ENCODE measurements around the gene POU6F2. TPM values are rescaled to one million over a fixed set of nuclear protein-coding genes. Genes with fewer than 3 reads are reported as not detected.

Gene POU6F2
- total RNA-seq, 1 experiment from 2014 or later = 2.9 TPM

DNA sequence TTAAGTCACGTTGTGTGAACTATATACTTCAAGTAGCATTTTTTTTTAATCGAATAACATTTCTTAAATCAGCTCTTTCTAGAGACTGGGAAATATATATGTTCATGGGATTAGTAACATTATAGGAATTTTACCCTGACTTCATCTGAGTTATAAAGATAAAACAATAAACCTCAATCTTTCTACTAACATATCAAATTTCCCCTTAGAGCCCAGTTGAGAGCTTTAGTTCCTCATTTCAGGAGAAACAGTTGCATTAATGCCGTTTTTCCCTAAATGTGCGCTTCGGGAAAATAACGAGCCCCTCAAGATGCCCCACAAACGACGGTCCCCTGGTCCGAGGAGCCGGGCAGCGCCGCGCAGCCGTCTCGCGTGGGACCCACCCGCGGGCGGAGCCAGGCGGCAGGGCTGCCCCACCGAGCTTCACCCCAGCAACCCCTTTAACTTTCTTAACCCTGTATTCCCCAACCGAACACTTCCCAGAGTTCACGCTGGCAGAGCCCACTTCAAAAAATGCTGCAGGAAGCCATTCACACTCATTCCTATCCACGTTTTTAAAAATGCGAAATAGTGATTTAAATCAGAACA, 436.0 kb downstream of the POU6F2 start (continued):
- TF ChIP-seq, protein P1, sequence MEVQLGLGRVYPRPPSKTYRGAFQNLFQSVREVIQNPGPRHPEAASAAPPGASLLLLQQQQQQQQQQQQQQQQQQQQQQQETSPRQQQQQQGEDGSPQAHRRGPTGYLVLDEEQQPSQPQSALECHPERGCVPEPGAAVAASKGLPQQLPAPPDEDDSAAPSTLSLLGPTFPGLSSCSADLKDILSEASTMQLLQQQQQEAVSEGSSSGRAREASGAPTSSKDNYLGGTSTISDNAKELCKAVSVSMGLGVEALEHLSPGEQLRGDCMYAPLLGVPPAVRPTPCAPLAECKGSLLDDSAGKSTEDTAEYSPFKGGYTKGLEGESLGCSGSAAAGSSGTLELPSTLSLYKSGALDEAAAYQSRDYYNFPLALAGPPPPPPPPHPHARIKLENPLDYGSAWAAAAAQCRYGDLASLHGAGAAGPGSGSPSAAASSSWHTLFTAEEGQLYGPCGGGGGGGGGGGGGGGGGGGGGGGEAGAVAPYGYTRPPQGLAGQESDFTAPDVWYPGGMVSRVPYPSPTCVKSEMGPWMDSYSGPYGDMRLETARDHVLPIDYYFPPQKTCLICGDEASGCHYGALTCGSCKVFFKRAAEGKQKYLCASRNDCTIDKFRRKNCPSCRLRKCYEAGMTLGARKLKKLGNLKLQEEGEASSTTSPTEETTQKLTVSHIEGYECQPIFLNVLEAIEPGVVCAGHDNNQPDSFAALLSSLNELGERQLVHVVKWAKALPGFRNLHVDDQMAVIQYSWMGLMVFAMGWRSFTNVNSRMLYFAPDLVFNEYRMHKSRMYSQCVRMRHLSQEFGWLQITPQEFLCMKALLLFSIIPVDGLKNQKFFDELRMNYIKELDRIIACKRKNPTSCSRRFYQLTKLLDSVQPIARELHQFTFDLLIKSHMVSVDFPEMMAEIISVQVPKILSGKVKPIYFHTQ (CRISPR knock-in tag; IDR thresholded peaks at IDR 0.05) = no peak
- TF ChIP-seq JAZF1 (CRISPR knock-in tag; IDR thresholded peaks at IDR 0.05) (no peak), ZNF317 (CRISPR knock-in tag; IDR thresholded peaks at IDR 0.05; ENCODE audit: borderline replicate concordance, low read depth) (no peak), SOX15 (CRISPR knock-in tag; IDR thresholded peaks at IDR 0.05) (no peak), NFE2L1 (CRISPR knock-in tag; IDR thresholded peaks at IDR 0.05) (no peak)

DNA sequence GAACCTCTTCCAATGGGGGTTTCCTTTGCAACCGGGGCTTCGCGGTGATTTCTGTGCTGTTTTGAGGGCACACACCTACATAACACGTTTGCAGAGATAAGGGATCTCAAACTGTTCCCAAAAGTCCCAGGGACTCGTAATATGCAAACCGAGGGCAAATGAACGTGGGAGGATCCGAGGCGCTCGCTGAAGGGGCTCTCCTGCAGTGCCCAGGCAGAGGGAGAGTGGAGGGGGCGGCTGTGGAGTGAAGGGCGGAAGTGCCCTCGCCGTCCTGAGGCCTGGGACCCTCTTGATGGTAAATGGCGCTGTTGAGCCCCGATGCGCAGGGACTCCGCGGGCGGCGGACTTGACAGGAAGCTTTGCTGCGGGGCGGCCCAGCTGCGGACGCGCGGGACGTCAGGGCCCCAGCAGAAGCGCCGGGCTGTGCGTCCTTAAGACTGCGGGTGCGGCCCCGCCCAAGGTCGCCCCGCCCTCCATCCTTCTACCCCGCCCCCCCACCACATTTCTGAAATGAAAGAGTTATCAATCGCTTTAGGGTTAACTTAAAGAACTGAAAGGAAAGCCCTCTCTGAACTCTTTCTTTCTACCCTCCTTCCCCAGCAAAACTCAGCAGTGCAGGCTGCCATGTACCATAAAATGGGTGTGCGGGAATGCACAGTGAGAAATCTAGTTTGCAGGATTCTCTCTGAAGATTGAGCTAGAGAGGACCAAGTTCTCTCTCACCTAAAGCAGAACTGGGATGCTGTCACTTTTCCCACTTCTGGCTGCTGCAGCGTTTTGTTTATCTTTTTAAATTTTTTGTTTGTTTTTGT, 436.7 kb downstream of the POU6F2 start:
- DNase-seq (ENCODE audit: low spot score) (peak; percentile 82), ATAC-seq (peak; percentile 98)
- H3K27ac Mint-ChIP-seq = peak overlapping the region; percentile 74; the same call in 1 of the 2 replicates
- no peaks in the 10 kb centered on the region for H3K9me3 Mint-ChIP-seq
- H3K4me3 Mint-ChIP-seq = peak overlapping the region; percentile 96
- CTCF ChIA-PET = interaction anchor here (0.6 to 2.0 kb wide), 4 partner anchors 12 to 48 kb away, joined by 3 to 8 read pairs (median 5); no protein-coding TSS in a partner anchor
- peaks cover 6% of the 10 kb centered on the region; the same call in 1 of the 2 replicates for H3K4me1 Mint-ChIP-seq
- H3K27me3 Mint-ChIP-seq (ENCODE audit: low read depth) = no peaks in the 10 kb centered on the region; the same call in 1 of the 2 replicates
- H3K36me3 Mint-ChIP-seq = no peaks in the 10 kb centered on the region
- POLR2A ChIA-PET = no interaction called here
- no peak for TF ChIP-seq OVOL2 (CRISPR knock-in tag; IDR thresholded peaks at IDR 0.05; ENCODE audit: borderline replicate concordance)
- TF ChIP-seq ZNF232 (CRISPR knock-in tag; IDR thresholded peaks at IDR 0.05) = no peak
- TF ChIP-seq HMGA2 (CRISPR knock-in tag; IDR thresholded peaks at IDR 0.05) = no peak
- TF ChIP-seq, protein P2, sequence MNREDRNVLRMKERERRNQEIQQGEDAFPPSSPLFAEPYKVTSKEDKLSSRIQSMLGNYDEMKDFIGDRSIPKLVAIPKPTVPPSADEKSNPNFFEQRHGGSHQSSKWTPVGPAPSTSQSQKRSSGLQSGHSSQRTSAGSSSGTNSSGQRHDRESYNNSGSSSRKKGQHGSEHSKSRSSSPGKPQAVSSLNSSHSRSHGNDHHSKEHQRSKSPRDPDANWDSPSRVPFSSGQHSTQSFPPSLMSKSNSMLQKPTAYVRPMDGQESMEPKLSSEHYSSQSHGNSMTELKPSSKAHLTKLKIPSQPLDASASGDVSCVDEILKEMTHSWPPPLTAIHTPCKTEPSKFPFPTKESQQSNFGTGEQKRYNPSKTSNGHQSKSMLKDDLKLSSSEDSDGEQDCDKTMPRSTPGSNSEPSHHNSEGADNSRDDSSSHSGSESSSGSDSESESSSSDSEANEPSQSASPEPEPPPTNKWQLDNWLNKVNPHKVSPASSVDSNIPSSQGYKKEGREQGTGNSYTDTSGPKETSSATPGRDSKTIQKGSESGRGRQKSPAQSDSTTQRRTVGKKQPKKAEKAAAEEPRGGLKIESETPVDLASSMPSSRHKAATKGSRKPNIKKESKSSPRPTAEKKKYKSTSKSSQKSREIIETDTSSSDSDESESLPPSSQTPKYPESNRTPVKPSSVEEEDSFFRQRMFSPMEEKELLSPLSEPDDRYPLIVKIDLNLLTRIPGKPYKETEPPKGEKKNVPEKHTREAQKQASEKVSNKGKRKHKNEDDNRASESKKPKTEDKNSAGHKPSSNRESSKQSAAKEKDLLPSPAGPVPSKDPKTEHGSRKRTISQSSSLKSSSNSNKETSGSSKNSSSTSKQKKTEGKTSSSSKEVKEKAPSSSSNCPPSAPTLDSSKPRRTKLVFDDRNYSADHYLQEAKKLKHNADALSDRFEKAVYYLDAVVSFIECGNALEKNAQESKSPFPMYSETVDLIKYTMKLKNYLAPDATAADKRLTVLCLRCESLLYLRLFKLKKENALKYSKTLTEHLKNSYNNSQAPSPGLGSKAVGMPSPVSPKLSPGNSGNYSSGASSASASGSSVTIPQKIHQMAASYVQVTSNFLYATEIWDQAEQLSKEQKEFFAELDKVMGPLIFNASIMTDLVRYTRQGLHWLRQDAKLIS (CRISPR knock-in tag; IDR thresholded peaks at IDR 0.05; ENCODE audit: borderline replicate concordance) = 0 out of 2 replicates have a peak, but pooled peaks have one; percentile 37
- TF ChIP-seq CREM (CRISPR knock-in tag; IDR thresholded peaks at IDR 0.05) = no peak
- TF ChIP-seq ZNF416 (CRISPR knock-in tag; IDR thresholded peaks at IDR 0.05) = no peak
- TF ChIP-seq, protein P3, sequence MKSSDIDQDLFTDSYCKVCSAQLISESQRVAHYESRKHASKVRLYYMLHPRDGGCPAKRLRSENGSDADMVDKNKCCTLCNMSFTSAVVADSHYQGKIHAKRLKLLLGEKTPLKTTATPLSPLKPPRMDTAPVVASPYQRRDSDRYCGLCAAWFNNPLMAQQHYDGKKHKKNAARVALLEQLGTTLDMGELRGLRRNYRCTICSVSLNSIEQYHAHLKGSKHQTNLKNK (CRISPR knock-in tag; IDR thresholded peaks at IDR 0.05) = no peak
- TF ChIP-seq ETV6 (CRISPR knock-in tag; IDR thresholded peaks at IDR 0.05) = peak; percentile 77; the same call in 1 of the 2 replicates
- TF ChIP-seq ESRRA (CRISPR knock-in tag; IDR thresholded peaks at IDR 0.05; ENCODE audit: borderline replicate concordance) = no peak
- TF ChIP-seq ZNF396 (CRISPR knock-in tag; IDR thresholded peaks at IDR 0.05; ENCODE audit: borderline replicate concordance) = no peak
- no peak for TF ChIP-seq KAT7 (CRISPR knock-in tag; IDR thresholded peaks at IDR 0.05; ENCODE audit: borderline replicate concordance)
- TF ChIP-seq, protein P4, sequence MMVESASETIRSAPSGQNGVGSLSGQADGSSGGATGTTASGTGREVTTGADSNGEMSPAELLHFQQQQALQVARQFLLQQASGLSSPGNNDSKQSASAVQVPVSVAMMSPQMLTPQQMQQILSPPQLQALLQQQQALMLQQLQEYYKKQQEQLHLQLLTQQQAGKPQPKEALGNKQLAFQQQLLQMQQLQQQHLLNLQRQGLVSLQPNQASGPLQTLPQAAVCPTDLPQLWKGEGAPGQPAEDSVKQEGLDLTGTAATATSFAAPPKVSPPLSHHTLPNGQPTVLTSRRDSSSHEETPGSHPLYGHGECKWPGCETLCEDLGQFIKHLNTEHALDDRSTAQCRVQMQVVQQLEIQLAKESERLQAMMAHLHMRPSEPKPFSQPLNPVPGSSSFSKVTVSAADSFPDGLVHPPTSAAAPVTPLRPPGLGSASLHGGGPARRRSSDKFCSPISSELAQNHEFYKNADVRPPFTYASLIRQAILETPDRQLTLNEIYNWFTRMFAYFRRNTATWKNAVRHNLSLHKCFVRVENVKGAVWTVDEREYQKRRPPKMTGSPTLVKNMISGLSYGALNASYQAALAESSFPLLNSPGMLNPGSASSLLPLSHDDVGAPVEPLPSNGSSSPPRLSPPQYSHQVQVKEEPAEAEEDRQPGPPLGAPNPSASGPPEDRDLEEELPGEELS (CRISPR knock-in tag; IDR thresholded peaks at IDR 0.05) = peak; percentile 83
- TF ChIP-seq, protein P5, sequence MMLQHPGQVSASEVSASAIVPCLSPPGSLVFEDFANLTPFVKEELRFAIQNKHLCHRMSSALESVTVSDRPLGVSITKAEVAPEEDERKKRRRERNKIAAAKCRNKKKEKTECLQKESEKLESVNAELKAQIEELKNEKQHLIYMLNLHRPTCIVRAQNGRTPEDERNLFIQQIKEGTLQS (CRISPR knock-in tag; conservative IDR thresholded peaks at IDR 0.05) = no peak
- peak; percentile 27; the same call in 1 of the 2 replicates for TF ChIP-seq FOXP1 (CRISPR knock-in tag; IDR thresholded peaks at IDR 0.05; ENCODE audit: borderline replicate concordance)
- peak; percentile 31; the same call in 1 of the 2 replicates for TF ChIP-seq TEAD1 (CRISPR knock-in tag; IDR thresholded peaks at IDR 0.05)
- TF ChIP-seq NFATC4 (CRISPR knock-in tag; IDR thresholded peaks at IDR 0.05) = no peak
- TF ChIP-seq FOXK1 (CRISPR knock-in tag; IDR thresholded peaks at IDR 0.05) = peak; percentile 61; the same call in 1 of the 2 replicates
- no peak for TF ChIP-seq GTF2I (CRISPR knock-in tag; conservative IDR thresholded peaks at IDR 0.05)
- TF ChIP-seq, protein P6, sequence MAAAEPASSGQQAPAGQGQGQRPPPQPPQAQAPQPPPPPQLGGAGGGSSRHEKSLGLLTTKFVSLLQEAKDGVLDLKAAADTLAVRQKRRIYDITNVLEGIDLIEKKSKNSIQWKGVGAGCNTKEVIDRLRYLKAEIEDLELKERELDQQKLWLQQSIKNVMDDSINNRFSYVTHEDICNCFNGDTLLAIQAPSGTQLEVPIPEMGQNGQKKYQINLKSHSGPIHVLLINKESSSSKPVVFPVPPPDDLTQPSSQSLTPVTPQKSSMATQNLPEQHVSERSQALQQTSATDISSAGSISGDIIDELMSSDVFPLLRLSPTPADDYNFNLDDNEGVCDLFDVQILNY (CRISPR knock-in tag; IDR thresholded peaks at IDR 0.05) = no peak
- TF ChIP-seq CREB1 (CRISPR knock-in tag; IDR thresholded peaks at IDR 0.05) = no peak
- no peak for TF ChIP-seq PRRX2 (CRISPR knock-in tag; IDR thresholded peaks at IDR 0.05)
